Neural cell (in vitro differentiated cells): ENCODE measurements around the gene NEDD4L.

ENCODE experiments used
- EZH2 ChIP-seq: fragments of 200-600, 300-800 bp; shearing (Covaris generic), sonication (generic); IDR thresholded peaks from 2 replicates; pipeline ENCODE4 v1.6.1; 2014; ENCODE audit warnings: antibody characterized with exemption, low read length, borderline replicate concordance, mild to moderate bottlenecking; ENCODE audit not compliant: insufficient read depth, poor library complexity, severe bottlenecking
- TF ChIP-seq, protein P1 (sequence below): fragments of 450-650 bp; IDR thresholded peaks from 2 replicates; pipeline ENCODE4 v1.5.1; 2014; ENCODE audit warnings: antibody characterized with exemption, mild to moderate bottlenecking, moderate library complexity; ENCODE audit not compliant: poor library complexity, severe bottlenecking

DNA sequence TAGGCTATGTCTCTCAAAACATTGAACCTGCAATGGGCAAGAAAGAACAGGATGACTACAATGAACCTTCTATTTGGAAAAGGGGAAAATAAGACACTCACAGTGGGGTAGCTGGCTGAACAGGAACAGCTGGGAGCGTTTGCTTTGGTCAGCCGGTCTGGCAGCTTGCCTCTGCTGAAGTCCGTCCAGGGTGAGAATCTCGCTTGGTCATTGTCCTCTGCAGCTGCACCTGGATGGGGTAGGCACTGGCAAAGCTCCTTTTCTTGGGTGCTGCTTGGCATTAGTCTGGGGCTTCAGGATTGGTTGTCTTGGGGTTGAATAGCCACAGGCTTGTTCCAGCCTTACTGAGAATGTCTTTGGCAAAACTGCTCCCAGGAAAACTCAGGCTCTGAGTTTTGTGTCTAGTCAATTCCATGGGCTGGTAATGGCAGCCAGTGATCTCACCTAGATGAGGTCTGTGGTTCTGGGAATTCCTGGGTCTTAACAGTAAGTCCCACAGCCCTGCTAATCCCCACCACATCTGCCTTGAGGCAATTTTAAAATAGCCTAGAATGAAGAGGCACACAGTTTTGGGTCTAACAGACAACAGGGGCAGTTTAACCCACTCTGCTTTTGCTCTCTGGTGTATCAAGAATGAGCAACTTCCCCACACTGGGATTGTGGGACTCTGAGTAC, 13.4 kb downstream of the NEDD4L start:
- TF ChIP-seq, protein P1, sequence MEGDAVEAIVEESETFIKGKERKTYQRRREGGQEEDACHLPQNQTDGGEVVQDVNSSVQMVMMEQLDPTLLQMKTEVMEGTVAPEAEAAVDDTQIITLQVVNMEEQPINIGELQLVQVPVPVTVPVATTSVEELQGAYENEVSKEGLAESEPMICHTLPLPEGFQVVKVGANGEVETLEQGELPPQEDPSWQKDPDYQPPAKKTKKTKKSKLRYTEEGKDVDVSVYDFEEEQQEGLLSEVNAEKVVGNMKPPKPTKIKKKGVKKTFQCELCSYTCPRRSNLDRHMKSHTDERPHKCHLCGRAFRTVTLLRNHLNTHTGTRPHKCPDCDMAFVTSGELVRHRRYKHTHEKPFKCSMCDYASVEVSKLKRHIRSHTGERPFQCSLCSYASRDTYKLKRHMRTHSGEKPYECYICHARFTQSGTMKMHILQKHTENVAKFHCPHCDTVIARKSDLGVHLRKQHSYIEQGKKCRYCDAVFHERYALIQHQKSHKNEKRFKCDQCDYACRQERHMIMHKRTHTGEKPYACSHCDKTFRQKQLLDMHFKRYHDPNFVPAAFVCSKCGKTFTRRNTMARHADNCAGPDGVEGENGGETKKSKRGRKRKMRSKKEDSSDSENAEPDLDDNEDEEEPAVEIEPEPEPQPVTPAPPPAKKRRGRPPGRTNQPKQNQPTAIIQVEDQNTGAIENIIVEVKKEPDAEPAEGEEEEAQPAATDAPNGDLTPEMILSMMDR = no peak
- no peak for TF ChIP-seq EZH2
